GM12892 (cell line): Measurements from ENCODE around the gene MECP2.

Experiments
- POLR2A ChIP-seq: IDR thresholded peaks from 2 replicates; pipeline ENCODE4 v1.6.1; 2011; ENCODE audit warnings: low read depth, low read length, control low read depth
- TAF1 ChIP-seq: IDR thresholded peaks from 2 replicates; pipeline ENCODE4 v1.6.1; 2011; ENCODE audit warnings: low read depth, mild to moderate bottlenecking, control low read depth, low read length, borderline replicate concordance

DNA sequence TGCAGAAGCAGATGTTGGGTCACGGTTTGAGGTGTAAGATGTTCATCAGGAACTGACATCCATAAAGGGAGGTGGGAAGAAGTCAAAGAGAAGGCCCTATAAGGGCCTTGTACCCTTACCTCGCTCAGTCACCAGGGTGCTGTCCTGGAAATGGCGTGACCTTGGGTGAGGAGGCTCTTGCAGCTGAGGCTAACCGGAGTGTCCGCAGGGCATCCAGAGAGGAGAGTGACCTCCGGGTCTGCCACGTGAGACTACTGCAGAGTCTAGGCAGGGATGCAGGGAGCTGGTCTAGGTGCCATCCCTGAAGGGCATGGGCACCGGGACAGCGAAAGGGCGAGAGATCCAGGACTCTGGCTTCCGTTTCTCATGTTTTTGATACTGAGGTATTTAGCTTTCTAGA is 49.1 kb downstream of the MECP2 start:
- no peak for TF ChIP-seq TAF1
- no peak for TF ChIP-seq POLR2A
